Prostate gland (tissue), 2 donors: ENCODE results near the gene AGXT. TPM values are rescaled to one million over a fixed set of nuclear protein-coding genes. Genes with fewer than 3 reads are reported as not detected.

Experiments
- DNase-seq: peaks from one replicate; pipeline ENCODE4 v3.0.0-alpha.2; 2019; ENCODE audit warnings: low spot score
- H3K27ac ChIP-seq, 2 donors: fragments of 200-600 bp; sonication (generic); 2 replicates each; pipeline ENCODE4 v1.5.1; 2017 to 2019
- H3K27me3 ChIP-seq: fragments of 200-600 bp; sonication (generic); replicated peaks from 2 replicates; pipeline ENCODE4 v1.5.1; 2019; ENCODE audit not compliant: insufficient read depth
- H3K36me3 ChIP-seq, 2 donors: fragments of 200-600 bp; sonication (generic); 1 replicate in 1 of 2; 2 replicates in 1 of 2; pipeline versions ENCODE4 v1.5.1 to v1.8.1; 2017 to 2019
- H3K4me1 ChIP-seq: fragments of 200-600 bp; sonication (generic); replicated peaks from 2 replicates; pipeline ENCODE4 v1.5.1; 2019
- H3K4me3 ChIP-seq, 2 donors: fragments of 200-600 bp; sonication (generic); 2 replicates each; pipeline ENCODE4 v1.5.1; 2017 to 2019
- H3K9me3 ChIP-seq: fragments of 200-600 bp; sonication (generic); 2 replicates; pipeline ENCODE4 v1.5.1; 2017
- CTCF ChIP-seq, 4 experiments: fragments of 200-600 bp in 2 of 4; fragments of 450-650 bp in 2 of 4; sonication (generic) in 2 of 4; IDR thresholded peaks; 1 replicate in 3 of 4; 2 replicates in 1 of 4; pipeline ENCODE4 v1.5.1; 2016 to 2019; ENCODE audit warnings: antibody characterized with exemption in 4 of 4, mild to moderate bottlenecking in 2 of 4, moderate library complexity in 2 of 4
- POLR2A ChIP-seq: fragments of 450-650 bp; IDR thresholded peaks from one replicate; pipeline ENCODE4 v1.6.1; 2016; ENCODE audit warnings: antibody characterized with exemption, mild to moderate bottlenecking
- POLR2AphosphoS5 ChIP-seq: sonication (generic); formaldehyde crosslinking; IDR thresholded peaks from one replicate; pipeline ENCODE4 v1.6.1; 2017; ENCODE audit warnings: antibody characterized with exemption
- WGBS: methylation state at CpG from one replicate; pipeline ENCODE4 v1.1.5; 2018; 5-methylcytosine and 5-hydroxymethylcytosine counted together
- intact Hi-C: fragments of 100-400 bp; cut with DNase I; formaldehyde crosslinking; loops from one replicate; pipeline ENCODE4 v1.14.2; 2022
- total RNA-seq, 2 donors: library from RNA; depleted of rRNA; stranded (reverse); fragments of >200 nt; gene quantifications; one replicate each; pipeline ENCODE4 v1.1.0, GENCODE V29; 2016

The AGXT gene
- total RNA-seq, 2 donors from 2014 or later, result not detected

- H3K27me3 ChIP-seq, result no peaks in the 10 kb centered on the region
- no peak for DNase-seq
- intact Hi-C loops, result no loop called here
- 74% methylated on average over 5 of the region's 5 CpGs for WGBS
- no peaks in the 10 kb centered on the region for H3K9me3 ChIP-seq
- no peaks in the 10 kb centered on the region for H3K4me1 ChIP-seq
- H3K4me3 ChIP-seq, result no peak overlapping the region
- no peak for TF ChIP-seq POLR2AphosphoS5
- no peak for TF ChIP-seq POLR2A
- no peak for TF ChIP-seq CTCF (IDR thresholded peaks at IDR 0.05)
- no peak overlapping the region for H3K27ac ChIP-seq
- no peaks in the 10 kb centered on the region for H3K36me3 ChIP-seq
Measured at GRCh38 chr2:240846873-240847595, 21.6 kb upstream of the AGXT start.

DNA sequence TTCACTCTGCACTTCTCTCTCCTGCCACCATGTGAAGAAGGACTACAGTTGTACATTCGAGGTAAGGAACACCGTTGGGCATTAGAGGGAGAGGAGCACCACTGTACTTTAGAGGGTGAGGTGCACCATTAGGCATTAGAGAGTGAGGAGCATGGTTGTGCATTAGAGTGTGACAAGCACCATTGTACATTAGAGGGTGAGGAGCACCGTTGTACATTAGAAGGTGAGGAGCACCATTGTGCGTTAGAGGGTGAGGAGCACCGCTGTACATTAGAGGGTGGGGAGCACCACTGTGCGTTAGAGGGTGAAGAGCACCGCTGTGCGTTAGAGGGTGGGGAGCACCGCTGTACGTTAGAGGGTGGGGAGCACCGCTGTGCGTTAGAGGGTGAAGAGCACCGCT is 20.8 kb upstream of the AGXT start:
- Histone ChIP-seq H3K4me1 (no peaks in the 10 kb centered on the region), H3K36me3 (no peaks in the 10 kb centered on the region), H3K9me3 (no peaks in the 10 kb centered on the region), H3K4me3 (no peak overlapping the region), H3K27ac (no peak overlapping the region), H3K27me3 (no peaks in the 10 kb centered on the region)
- intact Hi-C loops, result no loop called here
- DNase-seq, result no peak
- no peak for TF ChIP-seq CTCF (IDR thresholded peaks at IDR 0.05)
- no peak for TF ChIP-seq POLR2A
- TF ChIP-seq POLR2AphosphoS5, result no peak
- WGBS, result 90% methylated on average over 13 of the region's 13 CpGs

GRCh38 chr2:240848900-240849680 is 19.5 kb upstream of the AGXT start:
- H3K36me3 ChIP-seq, result no peaks in the 10 kb centered on the region
- intact Hi-C loops, result no loop called here
- H3K4me1 ChIP-seq, result no peaks in the 10 kb centered on the region
- H3K4me3 ChIP-seq, result no peak overlapping the region
- 70% methylated on average over 12 of the region's 12 CpGs for WGBS
- DNase-seq, result no peak
- no peaks in the 10 kb centered on the region for H3K9me3 ChIP-seq
- no peaks in the 10 kb centered on the region for H3K27me3 ChIP-seq
- no peak overlapping the region for H3K27ac ChIP-seq
- TF ChIP-seq POLR2A (no peak), POLR2AphosphoS5 (no peak), CTCF (IDR thresholded peaks at IDR 0.05) (no peak)

DNA sequence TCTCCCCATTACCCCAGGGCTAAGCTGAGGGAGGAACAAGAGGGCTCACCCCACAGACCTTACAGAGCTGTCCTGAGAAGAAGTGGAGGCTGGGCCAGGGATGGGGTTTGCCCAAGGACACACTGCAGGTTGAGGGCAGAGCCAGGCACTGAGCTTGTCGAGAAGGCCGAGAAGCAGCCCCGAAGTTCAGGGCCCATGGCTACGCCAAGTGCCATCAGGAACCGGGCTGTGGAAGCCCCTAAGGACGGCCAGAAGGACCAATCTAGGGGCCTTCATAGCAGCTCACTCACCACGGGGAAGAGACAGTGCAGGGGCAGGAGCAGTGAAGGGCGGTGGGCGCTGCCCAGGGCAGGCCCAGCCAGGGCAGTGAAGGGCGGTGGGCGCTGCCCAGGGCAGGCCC is 18.6 kb upstream of the AGXT start:
- TF ChIP-seq POLR2A (no peak), CTCF (IDR thresholded peaks at IDR 0.05) (no peak)
- no peaks in the 10 kb centered on the region for H3K9me3 ChIP-seq
- H3K36me3 ChIP-seq, result no peaks in the 10 kb centered on the region
- no peak overlapping the region for H3K4me3 ChIP-seq
- H3K4me1 ChIP-seq, result no peaks in the 10 kb centered on the region
- H3K27ac ChIP-seq, result no peak overlapping the region
- intact Hi-C loops, result loop anchor here (5.0 kb wide), 1 partner anchor 807 kb away; no protein-coding TSS in a partner anchor
- WGBS, result 85% methylated on average over 11 of the region's 11 CpGs
- no peaks in the 10 kb centered on the region for H3K27me3 ChIP-seq
- no peak for DNase-seq

DNA sequence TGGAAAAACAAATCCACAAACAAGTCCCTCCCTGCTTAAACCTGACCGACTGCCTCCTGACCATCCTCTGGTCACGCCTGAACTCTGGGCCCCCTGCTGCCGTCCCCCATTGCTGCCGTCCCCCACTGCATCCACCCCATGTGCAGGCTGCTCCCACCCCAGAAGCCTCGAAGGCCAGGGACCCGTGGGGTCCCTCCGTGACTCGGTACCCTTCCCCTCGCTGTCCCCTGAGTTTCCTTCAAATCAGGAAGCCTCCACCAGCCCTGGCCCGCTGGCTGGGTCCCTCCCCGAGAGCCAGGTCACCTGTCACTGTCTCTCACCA is 17.9 kb upstream of the AGXT start:
- WGBS, result 66% methylated on average over 11 of the region's 11 CpGs
- H3K27ac ChIP-seq, result no peak overlapping the region
- no peaks in the 10 kb centered on the region for H3K4me1 ChIP-seq
- intact Hi-C loops, result loop anchor here (5.0 kb wide), 1 partner anchor 807 kb away; no protein-coding TSS in a partner anchor
- DNase-seq, result no peak
- no peaks in the 10 kb centered on the region for H3K36me3 ChIP-seq
- H3K9me3 ChIP-seq, result no peaks in the 10 kb centered on the region
- TF ChIP-seq POLR2A (no peak), CTCF (IDR thresholded peaks at IDR 0.05) (no peak), POLR2AphosphoS5 (no peak)
- no peaks in the 10 kb centered on the region for H3K27me3 ChIP-seq
- H3K4me3 ChIP-seq, result no peak overlapping the region
